ENCODE measurements around the gene CSTF1. TPM values are rescaled to one million over a fixed set of nuclear protein-coding genes. Genes with fewer than 3 reads are reported as not detected.
"Not testable (repeated sequence)": the region's sequence is repeated elsewhere in the genome, so short reads cannot be mapped to it uniquely, and the experiment has no call there.

The CSTF1 gene
- total and polyA plus RNA-seq, 5 donors: 8.8 to 23.2 (median 19.6) TPM

- Histone ChIP-seq H3K9me3 (ENCODE audit: control insufficient read depth, low read length) (no peaks in the 10 kb centered on the region), H3K4me1 (ENCODE audit: control insufficient read depth, insufficient read depth, low read length) (peaks cover 7% of the 10 kb centered on the region), H3K27ac (ENCODE audit: low read length) (no peak overlapping the region), H3K27me3 (ENCODE audit: control insufficient read depth, insufficient read depth) (no peaks in the 10 kb centered on the region), H3K4me3 (ENCODE audit: low read length) (no peak overlapping the region)
- ATAC-seq (no peak), DNase-seq (no peak)
- intact Hi-C loops (cut with DNase I): loop anchor here in 1 of 4 donors (10.0 kb wide), 1 partner anchor 75 kb away; the partner anchor contains the start of gene RTF2
- WGBS: 97% methylated on average over 4 of the region's 4 CpGs
These were observed 2.6 kb upstream of the CSTF1 start for GRCh38 chr20:56389807-56390206.

- H3K4me3 ChIP-seq (ENCODE audit: low read length); H3K27me3 ChIP-seq (ENCODE audit: control insufficient read depth, insufficient read depth); H3K9me3 ChIP-seq (ENCODE audit: control insufficient read depth, low read length); H3K4me1 ChIP-seq (ENCODE audit: control insufficient read depth, insufficient read depth, low read length); ATAC-seq; H3K27ac ChIP-seq (ENCODE audit: low read length): not testable (repeated sequence)
- intact Hi-C loops (cut with DNase I): loop anchor here in 1 of 4 donors (10.0 kb wide), 1 partner anchor 74 kb away; the partner anchor contains the start of gene RTF2
- 96% methylated on average over 9 of the region's 9 CpGs for WGBS
- peak in 1 of 3 donors; percentile 43 for DNase-seq
These were observed 2.0 kb upstream of the CSTF1 start for GRCh38 chr20:56390396-56390795.

GRCh38 chr20:56391037-56391436 is 1.4 kb upstream of the CSTF1 start:
- Histone ChIP-seq H3K27ac (ENCODE audit: low read length) (no peak overlapping the region), H3K9me3 (ENCODE audit: control insufficient read depth, low read length) (no peaks in the 10 kb centered on the region), H3K27me3 (ENCODE audit: control insufficient read depth, insufficient read depth) (no peaks in the 10 kb centered on the region), H3K4me3 (ENCODE audit: low read length) (peak overlapping the region; percentile 87), H3K4me1 (ENCODE audit: control insufficient read depth, insufficient read depth, low read length) (peaks cover 7% of the 10 kb centered on the region)
- DNase-seq (no peak), ATAC-seq (no peak)
- intact Hi-C loops (cut with DNase I): loop anchor here in 1 of 4 donors (10.0 kb wide), 1 partner anchor 74 kb away; the partner anchor contains the start of gene RTF2
- 20% methylated on average over 10 of the region's 10 CpGs for WGBS

GRCh38 chr20:56391596-56392131 is 781 bp upstream of the CSTF1 start:
- under 1% methylated on average over 29 of the region's 29 CpGs for WGBS
- no peaks in the 10 kb centered on the region for H3K9me3 ChIP-seq (ENCODE audit: control insufficient read depth, low read length)
- ATAC-seq: peak; percentile 35 to 60
- H3K4me3 ChIP-seq (ENCODE audit: low read length): peak overlapping the region; percentile 87
- intact Hi-C loops (cut with DNase I): loop anchor here in 1 of 4 donors (10.0 kb wide), 1 partner anchor 73 kb away; the partner anchor contains the start of gene RTF2
- H3K27me3 ChIP-seq (ENCODE audit: control insufficient read depth, insufficient read depth): no peaks in the 10 kb centered on the region
- DNase-seq: no peak
- peaks cover 7% of the 10 kb centered on the region for H3K4me1 ChIP-seq (ENCODE audit: control insufficient read depth, insufficient read depth, low read length)
- H3K27ac ChIP-seq (ENCODE audit: low read length): peak overlapping the region; percentile 73

- Histone ChIP-seq H3K4me3 (ENCODE audit: low read length) (peak overlapping the region; percentile 87), H3K4me1 (ENCODE audit: control insufficient read depth, insufficient read depth, low read length) (peaks cover 7% of the 10 kb centered on the region), H3K27ac (ENCODE audit: low read length) (peak overlapping the region; percentile 65), H3K9me3 (ENCODE audit: control insufficient read depth, low read length) (no peaks in the 10 kb centered on the region), H3K27me3 (ENCODE audit: control insufficient read depth, insufficient read depth) (no peaks in the 10 kb centered on the region)
- DNase-seq (no peak), ATAC-seq (no peak)
- intact Hi-C loops (cut with DNase I): loop anchor here in 1 of 4 donors (10.0 kb wide), 1 partner anchor 72 kb away; the partner anchor contains the start of gene RTF2
- WGBS: 1% methylated on average over 18 of the region's 18 CpGs
These were observed 537 bp downstream of the CSTF1 start for GRCh38 chr20:56392881-56393482.

- Histone ChIP-seq H3K4me3 (ENCODE audit: low read length) (peak overlapping the region; percentile 87), H3K9me3 (ENCODE audit: control insufficient read depth, low read length) (no peaks in the 10 kb centered on the region), H3K27me3 (ENCODE audit: control insufficient read depth, insufficient read depth) (no peaks in the 10 kb centered on the region), H3K4me1 (ENCODE audit: control insufficient read depth, insufficient read depth, low read length) (peaks cover 7% of the 10 kb centered on the region), H3K27ac (ENCODE audit: low read length) (no peak overlapping the region)
- DNase-seq (no peak), ATAC-seq (no peak)
- intact Hi-C loops (cut with DNase I): loop anchor here in 1 of 4 donors (10.0 kb wide), 1 partner anchor 71 kb away; the partner anchor contains the start of gene RTF2
- WGBS: 72% methylated on average over 8 of the region's 8 CpGs
These were observed 1.2 kb downstream of the CSTF1 start for GRCh38 chr20:56393653-56394052.

GRCh38 chr20:56395166-56395565 is 2.7 kb downstream of the CSTF1 start:
- ATAC-seq (no peak), DNase-seq (no peak)
- WGBS: 74% methylated on average over 4 of the region's 4 CpGs
- Histone ChIP-seq H3K27ac (ENCODE audit: low read length) (no peak overlapping the region), H3K4me1 (ENCODE audit: control insufficient read depth, insufficient read depth, low read length) (peaks cover 7% of the 10 kb centered on the region), H3K27me3 (ENCODE audit: control insufficient read depth, insufficient read depth) (no peaks in the 10 kb centered on the region), H3K9me3 (ENCODE audit: control insufficient read depth, low read length) (no peaks in the 10 kb centered on the region), H3K4me3 (ENCODE audit: low read length) (no peak overlapping the region)
- intact Hi-C loops (cut with DNase I): loop anchor here in 2 of 4 donors (5.0 to 10.0 kb wide), 2 partner anchors 70 to 72 kb away; partner anchors contain the start of gene RTF2 (in 2 of the 2)

GRCh38 chr20:56400001-56400640 is 7.7 kb downstream of the CSTF1 start:
- intact Hi-C loops (cut with DNase I): loop anchor here in 1 of 4 donors (10.0 kb wide), 1 partner anchor 65 kb away; the partner anchor contains the start of gene RTF2
- Histone ChIP-seq H3K4me1 (ENCODE audit: control insufficient read depth, insufficient read depth, low read length) (no peaks in the 10 kb centered on the region), H3K4me3 (ENCODE audit: low read length) (no peak overlapping the region), H3K9me3 (ENCODE audit: control insufficient read depth, low read length) (no peaks in the 10 kb centered on the region), H3K27ac (ENCODE audit: low read length) (no peak overlapping the region), H3K27me3 (ENCODE audit: control insufficient read depth, insufficient read depth) (no peaks in the 10 kb centered on the region)
- DNase-seq (no peak), ATAC-seq (peak in 1 of 2 donors; percentile 40)

- Histone ChIP-seq H3K27ac (ENCODE audit: low read length) (no peak overlapping the region), H3K9me3 (ENCODE audit: control insufficient read depth, low read length) (no peaks in the 10 kb centered on the region), H3K4me3 (ENCODE audit: low read length) (no peak overlapping the region), H3K27me3 (ENCODE audit: control insufficient read depth, insufficient read depth) (no peaks in the 10 kb centered on the region), H3K4me1 (ENCODE audit: control insufficient read depth, insufficient read depth, low read length) (no peaks in the 10 kb centered on the region)
- WGBS: 92% methylated on average over 26 of the region's 26 CpGs
- intact Hi-C loops (cut with DNase I): loop anchor here in 1 of 4 donors (10.0 kb wide), 1 partner anchor 61 kb away; the partner anchor contains the start of gene RTF2
- DNase-seq: no peak
- ATAC-seq: peak in 1 of 2 donors; percentile 36
These were observed 11.0 kb downstream of the CSTF1 start for GRCh38 chr20:56403465-56403864.

- not testable (repeated sequence) for H3K9me3 ChIP-seq (ENCODE audit: control insufficient read depth, low read length); H3K27ac ChIP-seq (ENCODE audit: low read length); ATAC-seq; H3K4me1 ChIP-seq (ENCODE audit: control insufficient read depth, insufficient read depth, low read length); H3K4me3 ChIP-seq (ENCODE audit: low read length); H3K27me3 ChIP-seq (ENCODE audit: control insufficient read depth, insufficient read depth); DNase-seq
- intact Hi-C loops (cut with DNase I): loop anchor here in 1 of 4 donors (10.0 kb wide), 1 partner anchor 59 kb away; the partner anchor contains the start of gene RTF2
- WGBS: 96% methylated on average over 12 of the region's 12 CpGs
These were observed 12.9 kb downstream of the CSTF1 start for GRCh38 chr20:56405356-56405755.

- Histone ChIP-seq H3K9me3 (ENCODE audit: control insufficient read depth, low read length) (no peaks in the 10 kb centered on the region), H3K27ac (ENCODE audit: low read length) (peak overlapping the region; percentile 55), H3K4me1 (ENCODE audit: control insufficient read depth, insufficient read depth, low read length) (no peaks in the 10 kb centered on the region), H3K27me3 (ENCODE audit: control insufficient read depth, insufficient read depth) (no peaks in the 10 kb centered on the region), H3K4me3 (ENCODE audit: low read length) (no peak overlapping the region)
- ATAC-seq (no peak), DNase-seq (no peak)
- WGBS: 76% methylated on average over 3 of the region's 3 CpGs
- intact Hi-C loops (cut with DNase I): loop anchor here in 1 of 4 donors (10.0 kb wide), 1 partner anchor 58 kb away; the partner anchor contains the start of gene RTF2
These were observed 14.5 kb downstream of the CSTF1 start for GRCh38 chr20:56406910-56407309.
